Uterus (tissue), 4 donors: Measurements from ENCODE around the gene KRT6C. TPM values are rescaled to one million over a fixed set of nuclear protein-coding genes. Genes with fewer than 3 reads are reported as not detected.

Source experiments
- DNase-seq, 2 donors: peaks; one replicate each; pipeline ENCODE4 v3.0.0-alpha.2; 2019 to 2020
- H3K27ac ChIP-seq, 2 donors: fragments of 200-600 bp; sonication (generic); 1 replicate in 1 of 2; 2 replicates in 1 of 2; pipeline ENCODE4 v1.5.1; 2016 to 2018
- H3K27me3 ChIP-seq, 2 donors: fragments of 200-600 bp; sonication (generic); one replicate each; pipeline ENCODE4 v1.5.1; 2018 to 2019; ENCODE audit warnings: control low read depth in 1 of 2
- H3K36me3 ChIP-seq, 2 donors: fragments of 200-600 bp; sonication (generic); one replicate each; pipeline ENCODE4 v1.5.1; 2019; ENCODE audit warnings: control low read depth in 1 of 2
- H3K4me1 ChIP-seq, 2 donors: fragments of 200-600 bp; sonication (generic); one replicate each; pipeline ENCODE4 v1.5.1; 2018 to 2019; ENCODE audit warnings: control low read depth in 1 of 2
- H3K4me3 ChIP-seq, 2 donors: fragments of 200-600 bp; sonication (generic); 1 replicate in 1 of 2; 2 replicates in 1 of 2; pipeline ENCODE4 v1.5.1; 2018 to 2019; ENCODE audit warnings: mild to moderate bottlenecking in 1 of 2
- H3K9me3 ChIP-seq, 2 donors: fragments of 200-600 bp; sonication (generic); one replicate each; pipeline ENCODE4 v1.5.1; 2019; ENCODE audit warnings: control low read depth in 1 of 2
- CTCF ChIP-seq, 4 experiments: fragments of 200-600 bp in 2 of 4; fragments of 450-650 bp in 2 of 4; sonication (generic) in 2 of 4; IDR thresholded peaks; one replicate each; pipeline ENCODE4 v1.5.1; 2016 to 2019; ENCODE audit warnings: antibody characterized with exemption in 4 of 4, mild to moderate bottlenecking in 2 of 4, moderate library complexity in 1 of 4
- POLR2A ChIP-seq, 2 donors: fragments of 450-650 bp; IDR thresholded peaks; one replicate each; pipeline ENCODE4 v1.6.1; 2016; ENCODE audit warnings: antibody characterized with exemption in 2 of 2, mild to moderate bottlenecking in 1 of 2, moderate library complexity in 1 of 2
- intact Hi-C: fragments of 100-400 bp; cut with DNase I; formaldehyde crosslinking; loops from one replicate; pipeline ENCODE4 v1.15.1; 2023; ENCODE audit warnings: low total_unique reads
- total RNA-seq, 4 donors: library from RNA; depleted of rRNA in 3 of 4; stranded (reverse); fragments of >200 nt in 3 of 4; gene quantifications; one replicate each; pipeline versions ENCODE4 v1.1.0 to v1.2.4, GENCODE V29; 2014 to 2023
- donor health status: DM: yes; HTN: yes; CAD: no.

Gene KRT6C
- total RNA-seq, 4 donors from 2014 or later: 0.14 to 0.34 TPM; not detected in 2

- no peaks in the 10 kb centered on the region for H3K36me3 ChIP-seq
- TF ChIP-seq POLR2A (IDR thresholded peaks at IDR 0.05): no peak
- no peak for DNase-seq
- H3K4me3 ChIP-seq: no peak within 1 kb of the TSS
- H3K4me1 ChIP-seq: no peaks in the 10 kb centered on the region
- intact Hi-C loops: no loop called here
- H3K27me3 ChIP-seq: no peaks in the 10 kb centered on the region
- no peaks in the 10 kb centered on the region for H3K9me3 ChIP-seq
- H3K27ac ChIP-seq: no peak within 1 kb of the TSS
These were observed 39.4 kb downstream of the KRT6C start, which contains the start of gene KRT75 for GRCh38 chr12:52434081-52434733. Gene KRT75, minus strand, starts transcription at chr12:52434371. Its CDS starts 67 bp downstream, at chr12:52434304.

- no peak overlapping the region for H3K4me3 ChIP-seq
- intact Hi-C loops: no loop called here
- H3K27me3 ChIP-seq: no peaks in the 10 kb centered on the region
- no peak for DNase-seq
- H3K9me3 ChIP-seq: no peaks in the 10 kb centered on the region
- TF ChIP-seq CTCF (IDR thresholded peaks at IDR 0.05) (no peak), POLR2A (IDR thresholded peaks at IDR 0.05) (no peak)
- H3K27ac ChIP-seq: no peak overlapping the region
- no peaks in the 10 kb centered on the region for H3K4me1 ChIP-seq
- no peaks in the 10 kb centered on the region for H3K36me3 ChIP-seq
These were observed 40.0 kb downstream of the KRT6C start for GRCh38 chr12:52433501-52434080.

- no peak overlapping the region for H3K27ac ChIP-seq
- H3K4me3 ChIP-seq: no peak overlapping the region
- H3K27me3 ChIP-seq: no peaks in the 10 kb centered on the region
- TF ChIP-seq CTCF (IDR thresholded peaks at IDR 0.05) (no peak), POLR2A (IDR thresholded peaks at IDR 0.05) (no peak)
- H3K9me3 ChIP-seq: no peaks in the 10 kb centered on the region
- no peak for DNase-seq
- no peaks in the 10 kb centered on the region for H3K4me1 ChIP-seq
- intact Hi-C loops: no loop called here
- no peaks in the 10 kb centered on the region for H3K36me3 ChIP-seq
These were observed 40.9 kb downstream of the KRT6C start for GRCh38 chr12:52432559-52433207.

GRCh38 chr12:52428121-52428520, 45.5 kb downstream of the KRT6C start:
- H3K36me3 ChIP-seq: no peaks in the 10 kb centered on the region
- TF ChIP-seq CTCF (IDR thresholded peaks at IDR 0.05) (no peak), POLR2A (IDR thresholded peaks at IDR 0.05) (no peak)
- no peaks in the 10 kb centered on the region for H3K27me3 ChIP-seq
- H3K27ac ChIP-seq: no peak overlapping the region
- H3K4me3 ChIP-seq: no peak overlapping the region
- peaks cover 0 to 4% of the 10 kb centered on the region in 2 donors for H3K4me1 ChIP-seq
- no peak for DNase-seq
- no peaks in the 10 kb centered on the region for H3K9me3 ChIP-seq
- intact Hi-C loops: no loop called here

- no peak for DNase-seq
- no peaks in the 10 kb centered on the region for H3K27me3 ChIP-seq
- H3K4me1 ChIP-seq: peaks cover 0 to 4% of the 10 kb centered on the region in 2 donors
- no peaks in the 10 kb centered on the region for H3K9me3 ChIP-seq
- no peak overlapping the region for H3K4me3 ChIP-seq
- TF ChIP-seq POLR2A (IDR thresholded peaks at IDR 0.05) (no peak), CTCF (IDR thresholded peaks at IDR 0.05) (no peak)
- H3K36me3 ChIP-seq: no peaks in the 10 kb centered on the region
- intact Hi-C loops: no loop called here
- H3K27ac ChIP-seq: no peak overlapping the region
These were observed 46.5 kb downstream of the KRT6C start for GRCh38 chr12:52427083-52427482.
